HG03196 (cell line): ENCODE data around the gene ART1.

ENCODE experiments used
- ATAC-seq: cut with Tn5 transposase; IDR thresholded peaks from one replicate; pipeline ENCODE4 v1.9.1; 2021; ENCODE audit not compliant: unreplicated experiment

Gene ART1

GRCh38 chr11:3665336-3666022 is 20.6 kb downstream of the ART1 start:
- ATAC-seq: no peak

- no peak for ATAC-seq
Measured at GRCh38 chr11:3666023-3666530, 21.1 kb downstream of the ART1 start.

- no peak for ATAC-seq
Measured at GRCh38 chr11:3667149-3668035, 22.5 kb downstream of the ART1 start.

GRCh38 chr11:3669128-3669527 is 24.2 kb downstream of the ART1 start:
- no peak for ATAC-seq

DNA sequence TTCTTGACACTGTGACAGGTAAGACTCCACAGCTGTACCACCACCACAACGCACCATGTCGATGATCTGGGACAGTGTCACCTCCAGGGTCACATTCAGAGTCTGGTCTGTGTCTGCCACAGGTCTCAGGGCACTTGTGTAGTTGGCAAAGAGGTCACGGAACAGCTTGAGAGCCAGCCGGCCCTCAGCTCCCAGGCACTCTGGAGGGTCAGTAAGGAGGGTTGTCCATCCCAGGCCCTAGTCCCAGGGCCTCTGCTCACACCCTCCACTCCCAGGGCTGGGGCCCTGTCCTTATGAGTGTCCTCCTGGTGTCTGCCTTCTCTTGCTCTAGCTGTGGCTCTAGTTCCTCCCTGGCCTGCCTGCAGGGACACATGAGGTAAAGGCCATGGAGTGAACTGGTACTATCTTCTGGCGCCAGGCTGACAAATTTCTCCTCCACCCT is 24.8 kb downstream of the ART1 start:
- ATAC-seq: no peak

GRCh38 chr11:3671334-3672254 is 26.7 kb downstream of the ART1 start, which contains the start of gene CHRNA10:
Gene CHRNA10, minus strand, starts transcription at chr11:3671384. Its CDS starts 72 bp downstream, at chr11:3671312.
- no peak for ATAC-seq

GRCh38 chr11:3674189-3674588 is 29.3 kb downstream of the ART1 start:
- ATAC-seq: no peak

- ATAC-seq: no peak
Measured at GRCh38 chr11:3675971-3676370, 31.0 kb downstream of the ART1 start.

DNA sequence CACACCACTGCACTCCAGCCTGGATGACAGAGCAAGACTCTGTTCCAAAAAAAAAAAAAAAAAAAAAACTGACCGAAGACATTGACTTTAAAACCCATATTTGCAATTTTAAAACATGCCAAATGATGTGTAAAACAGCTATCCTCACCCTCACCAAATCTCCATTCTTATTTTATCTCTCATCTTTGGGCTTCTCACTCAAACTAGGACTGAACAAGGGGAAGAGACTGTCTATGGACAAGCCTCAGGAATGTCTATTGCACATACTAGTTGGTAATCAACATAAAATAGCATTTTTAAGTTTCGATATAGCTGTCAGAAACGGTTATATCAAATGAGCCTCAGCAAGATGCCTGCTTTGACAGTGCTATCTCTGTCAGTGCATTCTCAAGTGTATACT is 34.1 kb downstream of the ART1 start:
- ATAC-seq: no peak

DNA sequence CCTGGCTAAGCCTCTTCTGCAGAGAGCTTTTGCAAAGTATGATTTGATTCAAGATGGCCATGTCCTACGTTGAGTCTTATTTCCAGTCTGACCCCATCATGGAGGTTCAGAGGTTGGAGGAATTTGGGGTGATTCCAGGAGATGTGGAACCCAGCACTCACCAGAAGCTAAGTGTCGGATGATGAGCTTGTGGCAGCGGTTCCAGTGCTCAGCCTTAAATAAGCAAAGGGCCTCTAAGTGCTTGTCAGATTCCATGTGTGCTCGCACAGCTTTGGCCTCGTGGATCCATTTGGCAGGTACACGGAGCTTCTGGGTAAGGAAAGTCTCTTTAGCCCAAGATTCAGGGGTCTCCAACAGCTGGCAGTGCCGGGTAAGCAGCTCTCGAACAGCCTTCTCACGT is 38.1 kb downstream of the ART1 start:
- no peak for ATAC-seq

DNA sequence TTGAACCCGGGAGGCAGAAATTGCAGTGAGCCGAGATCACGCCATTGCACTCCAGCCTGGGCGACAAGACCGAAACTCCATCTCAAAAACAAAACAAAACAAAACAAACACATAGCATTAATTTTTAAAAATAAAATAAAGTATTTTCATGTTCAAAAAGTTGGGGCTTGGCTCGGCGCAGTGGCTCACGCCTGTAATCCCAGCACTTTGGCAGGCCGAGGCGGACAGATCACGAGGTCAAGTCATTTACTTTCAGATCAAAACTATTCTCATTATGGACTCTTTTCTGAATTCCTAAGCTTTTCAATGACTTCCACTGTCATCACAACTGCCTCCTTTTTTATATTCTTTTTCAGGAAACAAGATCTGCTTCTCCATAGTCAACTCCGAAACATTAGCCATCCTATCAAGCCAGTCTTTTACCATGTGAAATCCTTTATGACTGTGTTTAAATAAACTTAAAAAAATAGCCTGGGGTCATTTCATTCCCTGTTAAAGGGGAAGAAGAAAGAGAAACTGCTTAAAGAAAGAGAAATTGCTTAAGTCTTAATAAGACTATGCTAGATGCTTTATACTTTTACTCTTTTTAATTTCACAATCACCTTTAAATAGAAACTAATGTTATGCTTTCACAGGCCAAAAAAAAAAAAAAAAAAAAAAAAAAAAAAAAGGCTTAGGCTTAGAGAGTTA is 39.3 kb downstream of the ART1 start:
- no peak for ATAC-seq

GRCh38 chr11:3684819-3685172 is 39.9 kb downstream of the ART1 start:
- no peak for ATAC-seq

- no peak for ATAC-seq
Measured at GRCh38 chr11:3685923-3686322, 41.0 kb downstream of the ART1 start.

DNA sequence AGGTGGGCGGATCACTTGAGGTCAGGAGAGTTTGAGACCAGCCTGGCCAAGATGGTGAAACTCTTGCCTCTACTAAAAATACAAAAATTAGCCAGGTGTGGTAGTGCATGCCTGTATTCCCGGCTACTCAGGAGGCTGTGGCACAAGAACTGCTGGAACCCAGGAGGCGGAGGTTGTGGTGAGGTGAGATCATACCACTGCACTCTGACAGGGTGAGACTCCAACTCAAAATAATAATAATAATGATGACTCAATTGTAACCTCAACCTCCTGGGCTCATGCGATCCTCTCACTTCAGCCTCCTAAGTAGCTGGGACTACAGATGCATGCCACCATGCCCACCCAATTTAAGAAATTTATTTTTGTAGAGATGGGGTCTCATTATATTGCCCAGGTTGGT is 41.8 kb downstream of the ART1 start:
- no peak for ATAC-seq

DNA sequence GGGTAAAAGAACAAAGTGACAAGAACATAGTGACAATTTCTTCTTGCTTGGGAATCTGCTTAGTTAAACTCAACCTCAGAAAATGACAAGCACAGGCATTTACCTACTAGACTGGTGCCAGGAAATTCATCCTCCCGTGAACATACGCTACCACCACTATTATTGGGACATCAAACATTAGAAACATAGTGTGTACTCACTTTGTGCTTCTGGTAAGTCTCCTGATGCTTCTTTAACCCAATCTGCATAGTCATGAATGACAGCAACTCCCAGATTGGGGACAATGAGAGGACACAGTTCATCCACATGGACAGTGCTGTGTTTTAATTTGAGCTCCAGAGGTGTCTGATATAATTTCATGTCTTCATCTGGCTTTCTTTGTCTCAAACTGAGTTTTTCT is 55.5 kb downstream of the ART1 start:
- ATAC-seq: no peak

DNA sequence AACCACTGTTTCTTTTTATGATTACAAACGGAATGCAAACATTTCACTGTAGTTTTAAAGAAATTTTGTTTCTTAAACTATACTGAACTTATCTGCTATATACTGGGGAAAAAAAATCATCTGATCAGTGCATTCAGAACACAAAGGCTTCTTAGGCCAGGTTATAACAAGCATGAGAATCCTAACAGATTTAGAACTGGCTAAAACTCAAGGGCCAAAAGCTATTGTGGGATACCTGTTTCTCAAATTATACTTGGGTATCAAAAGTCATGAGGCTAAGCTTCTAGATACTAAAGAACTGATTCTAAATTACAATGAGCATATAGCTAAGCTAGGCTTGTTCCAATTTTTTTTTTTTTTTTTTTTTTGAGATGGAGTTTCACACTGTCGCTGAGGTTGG is 56.0 kb downstream of the ART1 start:
- ATAC-seq: no peak

DNA sequence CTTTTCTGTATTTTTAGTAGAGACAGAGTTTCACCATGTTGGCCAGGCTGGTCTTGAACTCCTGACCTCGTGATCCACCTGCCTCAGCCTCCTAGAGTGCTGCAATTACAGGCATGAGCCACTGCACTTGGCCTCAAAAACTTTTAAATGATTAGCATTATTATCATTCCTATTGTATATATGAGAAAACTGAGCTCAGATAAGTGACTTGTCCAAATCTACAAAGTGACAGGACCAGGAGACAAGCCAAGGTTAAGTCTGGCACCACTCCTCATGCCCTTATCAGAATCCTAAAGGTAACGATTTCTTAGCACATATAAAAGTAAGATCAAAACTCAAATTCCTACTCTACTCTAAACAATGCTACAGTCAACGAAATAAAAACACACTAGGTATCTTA is 58.5 kb downstream of the ART1 start:
- no peak for ATAC-seq

DNA sequence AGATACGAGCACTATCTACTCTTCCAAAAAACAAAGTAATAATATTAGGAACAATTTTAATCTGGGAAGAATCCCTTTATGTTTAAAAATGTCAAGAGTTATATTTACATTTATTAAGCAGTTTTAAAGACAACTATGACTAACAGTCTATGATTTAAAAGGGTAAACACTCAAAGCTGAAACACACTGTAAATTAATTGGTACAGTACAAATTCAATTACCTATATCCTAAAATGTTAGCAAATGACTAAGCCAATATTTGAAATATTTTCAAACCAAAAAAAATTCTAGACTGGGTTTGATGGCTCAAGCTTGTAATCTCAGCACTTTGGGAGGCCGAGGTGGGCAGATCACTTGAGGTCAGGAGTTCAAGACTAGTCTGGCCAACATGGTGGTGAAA is 62.2 kb downstream of the ART1 start:
- no peak for ATAC-seq

GRCh38 chr11:3709977-3710376 is 65.0 kb downstream of the ART1 start:
- ATAC-seq: no peak

- no peak for ATAC-seq
Measured at GRCh38 chr11:3710485-3711259, 65.7 kb downstream of the ART1 start.
